MCF 10A (cell line): ENCODE measurements around the gene CACNA1D. TPM values are rescaled to one million over a fixed set of nuclear protein-coding genes. Genes with fewer than 3 reads are reported as not detected.

Source experiments
- BruUV-seq: library from RNA; stranded (reverse); fragments of 400-500 nt; replicated peaks from 2 replicates; lab custom pipeline; 2021; lab: Mats Ljungman, UMichigan
- CTCF ChIA-PET: fragments of 300-600 bp; sonication (Branson Sonifier 250); formaldehyde crosslinking; extraction: SDS; loops from one replicate; lab custom pipeline; 2021; ENCODE audit warnings: antibody characterized with exemption, inconsistent platforms; lab: Yijun Ruan, JAX
- POLR2A ChIA-PET: fragments of 300-600, 350-650 bp; sonication (Branson Sonifier 250); formaldehyde crosslinking; extraction: SDS; loops from one replicate; lab custom pipeline; 2020; ENCODE audit warnings: antibody characterized with exemption, inconsistent platforms; lab: Yijun Ruan, JAX
- DNase-seq: peaks from one replicate; pipeline ENCODE4 v3.0.0-alpha.2; 2018; ENCODE audit not compliant: unreplicated experiment
- H3K27ac Mint-ChIP-seq: one replicate; pipeline ENCODE4 v1.8.0; 2022; ENCODE audit warnings: mild to moderate bottlenecking, low read depth, mixed read lengths; ENCODE audit not compliant: unreplicated experiment
- H3K27me3 Mint-ChIP-seq: one replicate; pipeline ENCODE4 v1.8.0; 2022; ENCODE audit warnings: mixed read lengths; ENCODE audit not compliant: insufficient read depth, unreplicated experiment
- H3K36me3 Mint-ChIP-seq: one replicate; pipeline ENCODE4 v1.8.0; 2022; ENCODE audit warnings: mild to moderate bottlenecking, moderate library complexity, mixed read lengths; ENCODE audit not compliant: insufficient read depth, unreplicated experiment
- H3K4me1 Mint-ChIP-seq: one replicate; pipeline ENCODE4 v1.8.0; 2022; ENCODE audit warnings: mixed read lengths; ENCODE audit not compliant: insufficient read depth, unreplicated experiment
- H3K4me3 Mint-ChIP-seq: one replicate; pipeline ENCODE4 v1.8.0; 2022; ENCODE audit warnings: mild to moderate bottlenecking, moderate library complexity, mixed read lengths; ENCODE audit not compliant: unreplicated experiment
- H3K9me3 Mint-ChIP-seq: one replicate; pipeline ENCODE4 v1.8.0; 2022; ENCODE audit warnings: mixed read lengths; ENCODE audit not compliant: unreplicated experiment
- CTCF ChIP-seq: fragments of 200-600 bp; IDR thresholded peaks from one replicate; pipeline ENCODE4 v1.8.0; 2022; ENCODE audit warnings: antibody characterized with exemption, mild to moderate bottlenecking; ENCODE audit not compliant: unreplicated experiment
- intact Hi-C: fragments of 100-400 bp; cut with micrococcal nuclease; formaldehyde crosslinking; loops from 2 replicates; pipeline ENCODE4 v1.14.1; 2022
- total RNA-seq: library from RNA; stranded (reverse); gene quantifications from 2 replicates; pipeline ENCODE4 v1.2.3, GENCODE V29; 2022

CACNA1D gene
- total RNA-seq, 1 experiment from 2014 or later, result 0.26 TPM

GRCh38 chr3:53616971-53617892 lies 122.8 kb downstream of the CACNA1D start:
- Mint-ChIP-seq H3K9me3 (no peaks in the 10 kb centered on the region), H3K36me3 (no peaks in the 10 kb centered on the region), H3K27me3 (peaks cover 74% of the 10 kb centered on the region), H3K4me1 (no peaks in the 10 kb centered on the region), H3K4me3 (no peak overlapping the region), H3K27ac (no peak overlapping the region)
- no peak for TF ChIP-seq CTCF
- BruUV-seq, result no TSS peak
- DNase-seq, result no peak
- ChIA-PET CTCF (no interaction called here), POLR2A (no interaction called here)
- intact Hi-C loops, result no loop called here

GRCh38 chr3:53617893-53618523 lies 123.6 kb downstream of the CACNA1D start:
- H3K36me3 Mint-ChIP-seq, result no peaks in the 10 kb centered on the region
- no peak for TF ChIP-seq CTCF
- no peak overlapping the region for H3K4me3 Mint-ChIP-seq
- peaks cover 79% of the 10 kb centered on the region for H3K27me3 Mint-ChIP-seq
- H3K27ac Mint-ChIP-seq, result no peak overlapping the region
- ChIA-PET CTCF (no interaction called here), POLR2A (no interaction called here)
- no peaks in the 10 kb centered on the region for H3K9me3 Mint-ChIP-seq
- DNase-seq, result no peak
- BruUV-seq, result no TSS peak
- no peaks in the 10 kb centered on the region for H3K4me1 Mint-ChIP-seq
- intact Hi-C loops, result no loop called here

- no peak for DNase-seq
- intact Hi-C loops, result no loop called here
- no peak for TF ChIP-seq CTCF
- CTCF ChIA-PET, result no interaction called here
- no peaks in the 10 kb centered on the region for H3K9me3 Mint-ChIP-seq
- no TSS peak for BruUV-seq
- H3K4me1 Mint-ChIP-seq, result no peaks in the 10 kb centered on the region
- no peak overlapping the region for H3K27ac Mint-ChIP-seq
- no peaks in the 10 kb centered on the region for H3K36me3 Mint-ChIP-seq
- no peak overlapping the region for H3K4me3 Mint-ChIP-seq
- H3K27me3 Mint-ChIP-seq, result peaks cover 80% of the 10 kb centered on the region
- POLR2A ChIA-PET, result no interaction called here
Measured at GRCh38 chr3:53618524-53618906, 124.1 kb downstream of the CACNA1D start.

GRCh38 chr3:53618936-53619335 lies 124.5 kb downstream of the CACNA1D start:
- H3K4me3 Mint-ChIP-seq, result no peak overlapping the region
- no peaks in the 10 kb centered on the region for H3K4me1 Mint-ChIP-seq
- POLR2A ChIA-PET, result no interaction called here
- CTCF ChIA-PET, result no interaction called here
- H3K9me3 Mint-ChIP-seq, result no peaks in the 10 kb centered on the region
- no peak for TF ChIP-seq CTCF
- BruUV-seq, result no TSS peak
- H3K27me3 Mint-ChIP-seq, result peaks cover 80% of the 10 kb centered on the region
- no peak for DNase-seq
- intact Hi-C loops, result no loop called here
- H3K27ac Mint-ChIP-seq, result no peak overlapping the region
- no peaks in the 10 kb centered on the region for H3K36me3 Mint-ChIP-seq
